Activated T-cell treated with anti-CD3 and anti-CD28 coated beads, Interleukin-2, amount 50 U/mL, for 72 hours (primary cell): Measurements from ENCODE around the gene TIMMDC1. TPM values are rescaled to one million over a fixed set of nuclear protein-coding genes. Genes with fewer than 3 reads are reported as not detected.
"Not testable (repeated sequence)": the region's sequence is repeated elsewhere in the genome, so short reads cannot be mapped to it uniquely, and the experiment has no call there.

Experiments used
- ATAC-seq, 2 donors: fragments of 150-1000 bp; cut with Tn5 transposase; replicated peaks in 1 of 2; 2 replicates each; pipeline ENCODE4 v1.10.0; 2021; ENCODE audit warnings: moderate library complexity in 2 of 2, mild to moderate bottlenecking in 1 of 2
- DNase-seq, 2 donors: peaks; one replicate each; pipeline ENCODE4 v3.0.0; 2021 to 2022; ENCODE audit warnings: mixed read lengths in 1 of 2
- H3K27ac Mint-ChIP-seq: one replicate; pipeline ENCODE4 v1.8.0; 2022; ENCODE audit warnings: mild to moderate bottlenecking, moderate library complexity, mixed read lengths
- H3K27me3 Mint-ChIP-seq: one replicate; pipeline ENCODE4 v1.8.0; 2022; ENCODE audit warnings: low read depth, mixed read lengths
- H3K36me3 Mint-ChIP-seq, 2 donors: one replicate each; pipeline ENCODE4 v1.8.0; 2022; ENCODE audit warnings: mixed read lengths in 2 of 2, mild to moderate bottlenecking in 1 of 2; ENCODE audit not compliant: insufficient read depth in 2 of 2
- H3K4me1 Mint-ChIP-seq: one replicate; pipeline ENCODE4 v1.8.0; 2022; ENCODE audit warnings: low read depth, mixed read lengths
- H3K4me3 Mint-ChIP-seq, 2 donors: one replicate each; pipeline ENCODE4 v1.8.0; 2022; ENCODE audit warnings: mild to moderate bottlenecking in 2 of 2, mixed read lengths in 2 of 2, moderate library complexity in 2 of 2
- H3K9me3 Mint-ChIP-seq, 2 donors: one replicate each; pipeline ENCODE4 v1.8.0; 2022; ENCODE audit warnings: mixed read lengths in 2 of 2
- total RNA-seq, 2 donors: library from RNA; stranded (reverse); gene quantifications; one replicate each; pipeline ENCODE4 v1.2.3, GENCODE V29; 2022

The TIMMDC1 gene
- total RNA-seq, 2 donors from 2014 or later = 89.6 to 89.9 TPM

- H3K36me3 Mint-ChIP-seq = not testable (repeated sequence)
Measured at GRCh38 chr3:119563334-119563733, 65.0 kb downstream of the TIMMDC1 start.

GRCh38 chr3:119569156-119569555 lies 70.8 kb downstream of the TIMMDC1 start:
- DNase-seq (no peak), ATAC-seq (no peak)
- Mint-ChIP-seq H3K4me3 (no peak overlapping the region), H3K9me3 (no peaks in the 10 kb centered on the region), H3K27me3 (peaks cover 27% of the 10 kb centered on the region), H3K4me1 (peaks cover 5% of the 10 kb centered on the region), H3K27ac (no peak overlapping the region), H3K36me3 (peaks cover 0 to 2% of the 10 kb centered on the region in 2 donors)

More at GRCh38 chr3:119563334-119563733, 65.0 kb downstream of the TIMMDC1 start:
- DNase-seq, H3K9me3 Mint-ChIP-seq, H3K4me3 Mint-ChIP-seq, H3K27ac Mint-ChIP-seq, ATAC-seq: not testable (repeated sequence)
- Mint-ChIP-seq H3K4me1 (peaks cover 26% of the 10 kb centered on the region), H3K27me3 (peaks cover 12% of the 10 kb centered on the region)

GRCh38 chr3:119570229-119570628 lies 71.9 kb downstream of the TIMMDC1 start:
- Mint-ChIP-seq H3K36me3 (peaks cover 0 to 2% of the 10 kb centered on the region in 2 donors), H3K4me3 (no peak overlapping the region), H3K27ac (no peak overlapping the region), H3K27me3 (peaks cover 27% of the 10 kb centered on the region), H3K4me1 (peaks cover 5% of the 10 kb centered on the region), H3K9me3 (no peaks in the 10 kb centered on the region)
- DNase-seq (no peak), ATAC-seq (no peak)

- peaks cover 31% of the 10 kb centered on the region for H3K27me3 Mint-ChIP-seq
- no peaks in the 10 kb centered on the region for H3K9me3 Mint-ChIP-seq
- no peak overlapping the region for H3K4me3 Mint-ChIP-seq
- peaks cover 3% of the 10 kb centered on the region for H3K4me1 Mint-ChIP-seq
- peaks cover 0 to 2% of the 10 kb centered on the region in 2 donors for H3K36me3 Mint-ChIP-seq
- DNase-seq = no peak
- no peak for ATAC-seq
- H3K27ac Mint-ChIP-seq = no peak overlapping the region
Measured at GRCh38 chr3:119571230-119571629, 72.9 kb downstream of the TIMMDC1 start.

GRCh38 chr3:119571688-119572087 lies 73.3 kb downstream of the TIMMDC1 start:
- Mint-ChIP-seq H3K27me3 (peaks cover 33% of the 10 kb centered on the region), H3K9me3 (no peaks in the 10 kb centered on the region), H3K36me3 (peaks cover 0 to 2% of the 10 kb centered on the region in 2 donors), H3K4me3 (no peak overlapping the region), H3K27ac (no peak overlapping the region), H3K4me1 (no peaks in the 10 kb centered on the region)
- ATAC-seq (no peak), DNase-seq (no peak)

Other genes with a start within 250 kb of the TIMMDC1 start
- gene ARHGAP31, start 204.2 kb upstream of the TIMMDC1 start, total RNA-seq = 10 to 100 TPM; 12.7 to 19.1 TPM
- gene TMEM39A, start 34.9 kb upstream of the TIMMDC1 start, total RNA-seq = 10 to 100 TPM; 47.7 to 67.4 TPM
- gene POGLUT1, start 29.6 kb upstream of the TIMMDC1 start, total RNA-seq = 10 to 100 TPM; 35.4 to 48.4 TPM
- 10 to 100 TPM in 1 of 2 donors, 1 to 10 TPM in 1; 8.3 to 11.9 TPM for gene CD80, start 61.1 kb downstream of the TIMMDC1 start, total RNA-seq
- gene ADPRH, start 80.9 kb downstream of the TIMMDC1 start, total RNA-seq = 10 to 100 TPM in 1 of 2 donors, 1 to 10 TPM in 1; 6.3 to 13.8 TPM
- 1 to 10 TPM in 1 of 2 donors, under 1 TPM in 1; 0.79 to 1.2 TPM for gene PLA1A, start 99.3 kb downstream of the TIMMDC1 start, total RNA-seq
- 1 to 10 TPM; 6.6 to 7.2 TPM for gene POPDC2, start 162.0 kb downstream of the TIMMDC1 start, total RNA-seq
- gene COX17, start 178.9 kb downstream of the TIMMDC1 start, total RNA-seq = 10 to 100 TPM; 58.5 to 63.9 TPM
- under 1 TPM; 0.30 to 0.41 TPM for gene CFAP91, start 204.5 kb downstream of the TIMMDC1 start, total RNA-seq